Femur (tissue), 1 donor: ENCODE results near the gene PALS1.
"Not testable (repeated sequence)": the region's sequence is repeated elsewhere in the genome, so short reads cannot be mapped to it uniquely, and the experiment has no call there.

ENCODE experiments used
- DNase-seq: peaks from one replicate; pipeline ENCODE4 v3.0.0-alpha.2; 2017

PALS1 gene

DNA sequence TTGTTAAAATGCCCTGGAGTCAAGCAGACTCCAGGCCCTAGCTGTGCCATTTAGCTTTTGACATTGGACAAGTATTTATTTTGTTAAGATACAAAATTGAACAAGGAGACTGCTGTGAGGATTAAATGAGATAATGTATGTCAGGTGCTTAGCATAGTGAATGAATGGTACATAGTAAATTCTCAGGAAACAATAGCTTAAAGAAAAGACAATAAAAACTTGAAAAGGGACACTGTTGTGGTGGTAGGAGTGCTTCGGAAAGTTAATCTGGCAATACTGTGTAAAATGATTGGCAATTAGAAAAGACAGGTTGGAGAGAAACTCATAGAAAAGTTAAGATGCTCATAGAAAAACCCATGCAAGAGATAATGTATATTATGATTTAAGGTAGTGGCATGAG lies 19.7 kb downstream of the PALS1 start:
- no peak for DNase-seq

DNA sequence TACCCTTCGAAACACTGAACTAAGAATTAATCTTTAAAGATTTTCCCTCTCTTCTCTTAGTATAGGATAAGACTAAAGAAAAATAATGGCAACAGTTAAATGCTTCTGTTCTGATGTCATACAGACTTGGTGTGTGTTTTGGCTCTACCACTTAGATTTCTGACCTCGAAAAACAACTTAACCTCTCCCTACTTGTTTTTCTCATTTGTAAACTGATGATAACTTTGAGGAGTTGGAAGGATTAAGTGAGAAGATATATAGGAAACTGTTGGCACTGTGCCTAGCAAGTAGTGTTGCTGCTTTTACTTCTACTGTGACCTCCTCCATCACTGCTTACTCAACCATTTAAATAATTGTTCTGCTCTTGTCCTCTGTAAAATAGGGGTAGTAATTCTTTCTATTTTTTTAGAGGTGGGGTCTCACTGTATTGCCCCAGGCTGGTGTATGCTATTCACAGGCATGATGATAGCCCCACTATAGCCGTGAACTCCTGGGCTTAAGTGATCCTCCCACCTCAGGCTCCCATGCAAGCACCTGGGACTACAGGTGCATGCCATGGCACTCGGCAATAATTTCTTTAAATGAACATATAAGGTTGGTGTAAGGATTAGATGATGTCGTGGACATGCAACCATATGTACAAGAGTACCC lies 22.4 kb downstream of the PALS1 start:
- DNase-seq: no peak

DNA sequence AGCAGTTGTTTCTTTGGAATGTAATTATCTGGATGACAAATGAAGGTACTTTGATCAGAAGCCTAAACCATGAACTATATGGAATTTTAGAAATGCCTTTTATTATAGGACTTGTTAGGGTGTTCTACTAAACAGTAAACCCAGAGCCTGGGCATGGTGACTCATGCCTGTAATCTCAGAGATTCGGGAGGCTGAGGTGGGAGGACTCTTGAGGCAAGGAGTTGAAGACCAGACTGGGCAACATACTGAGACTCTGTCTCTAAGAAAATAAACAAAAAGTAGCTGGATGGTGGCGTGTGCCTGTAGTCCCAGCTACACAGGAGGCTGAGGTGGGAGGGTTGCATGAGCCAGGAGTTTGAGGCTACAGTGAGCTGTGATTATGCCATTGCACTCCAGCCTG lies 23.9 kb downstream of the PALS1 start:
- DNase-seq: no peak

DNA sequence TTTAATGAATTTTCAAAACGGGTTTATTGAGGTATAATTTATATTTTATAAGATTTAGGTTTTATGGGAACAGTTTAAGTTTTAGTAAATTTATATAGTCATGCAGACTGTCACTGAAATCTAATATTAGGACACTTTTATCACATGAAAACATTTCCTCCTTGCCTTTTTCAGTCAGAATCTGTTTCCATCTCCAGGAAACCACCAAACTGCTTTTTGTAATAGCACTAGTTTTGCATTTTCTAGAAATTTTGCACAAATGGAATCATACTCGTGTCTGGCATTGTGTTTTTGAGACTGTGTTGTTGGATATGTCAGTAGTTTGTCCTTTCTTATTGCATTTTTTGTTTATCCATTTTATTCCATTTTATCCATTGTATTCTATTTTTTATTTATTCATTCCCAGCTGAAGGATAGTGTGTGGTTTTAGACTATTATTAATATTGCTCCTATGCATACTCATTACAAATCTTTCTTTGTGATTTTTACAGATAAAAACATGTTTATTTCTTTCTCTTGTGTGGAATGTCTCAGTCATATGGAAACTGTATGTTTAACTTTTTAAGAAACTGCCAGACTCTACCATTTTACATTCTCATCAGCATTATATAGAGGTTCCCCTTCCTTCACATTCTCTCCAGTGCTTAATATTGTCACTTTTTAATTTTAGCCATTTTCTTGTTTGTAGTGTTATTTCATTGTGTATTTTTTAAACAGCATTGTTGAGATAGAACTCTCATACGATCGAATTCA lies 26.5 kb downstream of the PALS1 start:
- DNase-seq: no peak

DNA sequence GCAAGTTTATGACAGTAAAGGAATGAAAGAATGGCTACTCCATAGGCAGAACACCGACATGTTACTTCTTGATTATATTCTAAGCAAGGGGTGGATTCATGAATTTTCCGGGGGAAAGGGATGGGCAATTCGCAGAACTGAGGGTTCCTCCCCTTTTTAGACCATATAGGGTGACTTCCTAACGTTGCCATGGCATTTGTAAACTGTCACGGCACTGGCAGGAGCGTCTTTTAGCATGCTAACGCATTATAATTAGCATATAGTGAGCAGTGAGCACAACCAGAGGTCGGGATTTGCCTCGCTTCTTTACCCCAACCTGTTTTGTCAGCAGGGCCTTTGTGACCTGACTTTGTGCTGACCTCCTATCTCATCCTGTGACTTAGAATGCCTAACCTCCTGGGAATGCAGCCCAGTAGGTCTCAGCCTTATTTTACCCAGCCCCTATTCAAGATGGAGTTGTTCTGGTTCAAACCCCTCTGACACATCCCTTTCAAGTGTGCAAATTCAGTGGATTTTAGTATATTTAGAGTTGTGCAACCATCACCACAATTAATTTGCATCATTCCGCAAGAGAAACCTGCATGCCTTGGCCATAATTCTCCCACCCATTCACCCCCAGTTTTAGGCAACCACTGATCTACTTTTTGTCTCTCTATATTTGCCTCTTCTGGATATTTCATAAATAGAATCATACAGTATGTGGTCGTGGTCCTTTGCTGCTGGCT lies 27.4 kb downstream of the PALS1 start:
- peak; percentile 32 for DNase-seq

DNA sequence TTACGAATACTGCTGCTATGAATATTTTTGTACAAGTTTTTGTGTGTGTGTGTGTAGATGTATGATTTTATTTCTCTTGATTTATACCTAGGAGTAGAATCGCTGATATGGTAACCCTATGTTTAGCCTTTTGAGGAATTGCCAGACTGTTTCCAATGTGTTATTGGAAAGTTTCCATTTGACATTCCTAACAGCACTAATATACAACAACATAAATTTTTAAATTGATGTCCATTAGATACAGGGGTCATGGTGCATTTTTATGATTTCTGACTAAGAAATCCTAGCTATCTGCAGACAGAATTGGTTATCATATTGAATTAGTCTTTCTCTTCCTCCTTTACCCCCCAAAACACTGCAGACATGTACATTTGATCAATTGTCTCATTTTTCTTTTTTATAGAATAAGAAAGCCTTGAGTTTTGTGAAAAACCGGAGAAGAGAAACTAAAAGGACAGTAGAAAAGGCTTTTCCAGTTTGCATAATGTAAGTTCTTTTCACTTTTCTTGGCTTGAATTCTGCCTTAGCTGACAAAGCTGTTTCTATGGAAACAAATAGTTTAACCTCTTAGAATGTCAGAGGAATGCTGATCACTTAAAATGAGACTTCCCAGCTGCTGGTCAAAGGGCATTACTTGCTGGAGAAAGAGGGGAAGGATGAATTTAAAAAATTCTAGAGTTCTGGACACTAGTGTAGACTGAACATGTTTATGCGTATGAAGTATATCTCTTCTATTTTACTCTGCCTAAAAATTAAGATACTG lies 28.2 kb downstream of the PALS1 start:
- DNase-seq: no peak

DNA sequence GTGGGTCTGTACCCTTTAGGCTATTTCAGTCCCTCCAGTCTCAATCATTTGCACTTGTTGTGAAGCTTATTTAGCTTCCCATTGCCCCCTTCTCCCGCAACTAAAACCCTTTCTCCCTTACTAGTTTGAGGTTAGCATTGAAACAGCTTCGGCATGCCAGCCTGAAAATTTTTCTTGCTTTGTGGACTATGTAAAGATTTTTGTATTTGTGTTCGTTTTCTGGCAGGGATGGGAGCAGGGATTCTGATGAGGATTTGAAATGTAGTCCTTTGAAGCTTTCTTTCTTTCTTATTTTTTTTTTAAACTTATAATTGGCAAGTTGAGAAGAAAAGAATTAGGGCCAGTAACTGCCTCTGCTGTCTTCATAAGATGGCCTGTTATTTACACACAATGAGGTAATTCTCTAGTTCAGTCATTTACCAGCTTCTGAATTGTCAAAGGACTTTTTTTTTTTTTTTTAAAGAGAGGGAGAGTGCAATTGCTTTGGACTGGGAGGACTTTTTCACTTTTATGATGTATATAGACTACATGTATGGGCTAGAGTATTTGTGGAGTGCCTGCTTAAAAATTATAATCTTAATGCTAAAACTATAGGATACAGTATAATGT lies 29.0 kb downstream of the PALS1 start:
- DNase-seq: no peak

DNA sequence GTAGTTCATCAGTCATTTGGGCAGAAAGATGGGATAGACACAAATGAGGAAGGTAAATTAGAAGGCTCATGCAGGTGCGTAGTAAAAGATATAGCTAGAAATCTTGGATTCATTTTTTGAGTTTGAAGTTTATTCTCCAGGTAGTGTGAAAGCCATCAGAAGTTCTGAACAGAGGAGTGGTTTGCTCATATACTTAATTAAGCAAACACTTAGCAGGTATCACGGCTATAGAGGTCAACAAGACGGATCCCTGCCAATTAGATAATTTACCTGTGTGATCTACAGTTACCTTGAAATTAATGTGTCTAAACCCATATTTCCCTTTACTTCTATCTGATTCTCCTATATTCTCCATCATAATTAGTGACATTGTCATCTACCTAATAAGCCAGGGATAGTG lies 29.7 kb downstream of the PALS1 start:
- no peak for DNase-seq

DNA sequence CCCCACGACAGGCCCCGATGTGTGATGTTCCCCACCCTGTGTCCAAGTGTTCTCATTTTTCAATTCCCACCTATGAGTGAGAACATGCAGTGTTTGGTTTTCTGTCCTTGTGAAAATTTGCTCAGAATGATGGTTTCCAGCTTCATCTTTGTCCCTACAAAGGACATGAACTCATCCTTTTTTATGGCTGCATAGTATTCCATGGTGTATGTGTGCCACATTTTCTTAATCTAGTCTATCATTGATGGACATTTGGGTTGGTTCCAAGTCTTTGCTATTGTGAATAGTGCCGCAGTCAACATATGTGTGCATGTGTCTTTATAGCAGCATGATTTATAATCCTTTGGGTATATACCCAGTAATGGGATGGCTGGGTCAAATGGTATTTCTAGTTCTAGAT lies 32.0 kb downstream of the PALS1 start:
- not testable (repeated sequence) for DNase-seq

DNA sequence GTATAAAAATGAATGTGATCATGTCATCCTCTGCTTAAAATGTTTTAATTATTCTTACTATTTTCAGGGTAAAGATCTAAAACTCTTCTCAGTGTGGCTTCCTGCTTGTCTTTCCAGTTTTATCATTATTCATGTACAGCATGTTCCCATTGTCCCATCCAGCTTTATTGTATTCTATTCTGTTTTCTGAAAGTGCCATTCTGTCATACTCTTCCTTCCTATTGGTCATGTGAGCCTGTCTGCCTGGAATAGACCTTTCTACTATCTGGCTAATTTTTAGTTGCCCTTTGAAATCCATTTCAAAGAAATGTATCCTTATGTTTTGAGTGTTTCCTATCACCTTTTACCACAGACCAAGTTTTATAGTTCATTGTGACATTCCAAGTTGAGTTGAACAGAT lies 34.9 kb downstream of the PALS1 start:
- no peak for DNase-seq

DNA sequence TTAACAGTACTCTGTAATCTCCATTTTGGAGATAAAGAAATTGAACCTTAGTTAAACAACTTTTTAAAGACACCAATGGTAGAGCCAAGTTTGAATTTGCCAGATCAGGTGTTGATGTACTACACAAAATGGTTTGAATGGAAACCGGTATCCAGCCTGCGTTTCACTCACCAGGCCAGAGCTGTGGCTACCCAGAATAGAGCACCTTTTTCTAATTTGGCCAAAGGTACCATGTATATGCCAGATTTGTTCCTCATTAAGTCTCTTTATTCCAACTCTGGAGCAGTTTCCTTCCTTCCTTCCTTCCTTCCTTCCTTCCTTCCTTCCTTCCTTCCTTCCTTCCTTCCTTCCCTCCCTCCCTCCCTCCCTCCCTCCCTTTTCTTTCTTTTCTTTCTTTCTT lies 39.3 kb downstream of the PALS1 start:
- DNase-seq: no peak

DNA sequence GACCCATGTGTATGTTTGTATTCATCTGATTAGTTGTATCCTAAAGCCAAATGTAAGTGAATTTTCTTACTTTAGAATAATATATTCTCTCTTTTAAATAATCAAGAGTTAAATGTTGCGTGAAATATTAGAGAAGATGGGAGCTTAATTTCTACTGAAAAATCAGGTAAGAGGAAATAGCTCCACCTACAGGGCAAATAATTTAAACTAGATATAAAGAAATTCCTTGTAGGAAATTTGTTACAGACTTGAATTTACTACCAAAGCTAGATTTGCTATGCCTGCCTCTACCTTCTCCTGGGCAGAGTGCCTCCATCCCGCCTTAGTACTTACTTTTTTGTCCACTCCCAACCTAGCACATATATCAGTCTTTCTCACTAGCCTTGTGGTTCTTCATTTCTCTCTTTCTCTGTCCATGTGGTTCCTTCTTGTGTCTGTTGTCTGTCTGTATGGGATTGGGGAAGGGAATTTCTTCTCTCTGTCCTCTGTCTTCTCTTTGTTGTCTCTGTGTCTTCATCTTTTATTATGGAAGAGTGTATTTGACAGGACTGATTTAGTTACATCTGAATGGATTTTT lies 44.7 kb downstream of the PALS1 start:
- DNase-seq: no peak
